NCI-H460 (cell line): ENCODE results near the gene PPP2R1B. TPM values are rescaled to one million over a fixed set of nuclear protein-coding genes. Genes with fewer than 3 reads are reported as not detected.
A peak's percentile ranks its signal among the peaks of the same experiment; 100 is the strongest.
"Not testable (repeated sequence)": the region's sequence is repeated elsewhere in the genome, so short reads cannot be mapped to it uniquely, and the experiment has no call there.

Source experiments
- DNase-seq: peaks from one replicate; pipeline ENCODE4 v3.0.0-alpha.2; 2016; ENCODE audit warnings: low read depth; ENCODE audit errors: extremely low read depth
- total RNA-seq: library from RNA; depleted of rRNA; stranded (reverse); fragments of >200 nt; shearing (Covaris generic); gene quantifications from 2 replicates; pipeline ENCODE4 v1.2.3, GENCODE V29; 2014

PPP2R1B gene
- total RNA-seq, 1 experiment from 2014 or later: 20.5 TPM

- no peak for DNase-seq
These were observed 36.9 kb downstream of the PPP2R1B start for GRCh38 chr11:111729071-111729830.

- no peak for DNase-seq
These were observed 38.8 kb downstream of the PPP2R1B start for GRCh38 chr11:111727431-111727830.

GRCh38 chr11:111726301-111726713 is 39.9 kb downstream of the PPP2R1B start:
- no peak for DNase-seq

- DNase-seq: no peak
These were observed 40.6 kb downstream of the PPP2R1B start for GRCh38 chr11:111725621-111726020.

DNA sequence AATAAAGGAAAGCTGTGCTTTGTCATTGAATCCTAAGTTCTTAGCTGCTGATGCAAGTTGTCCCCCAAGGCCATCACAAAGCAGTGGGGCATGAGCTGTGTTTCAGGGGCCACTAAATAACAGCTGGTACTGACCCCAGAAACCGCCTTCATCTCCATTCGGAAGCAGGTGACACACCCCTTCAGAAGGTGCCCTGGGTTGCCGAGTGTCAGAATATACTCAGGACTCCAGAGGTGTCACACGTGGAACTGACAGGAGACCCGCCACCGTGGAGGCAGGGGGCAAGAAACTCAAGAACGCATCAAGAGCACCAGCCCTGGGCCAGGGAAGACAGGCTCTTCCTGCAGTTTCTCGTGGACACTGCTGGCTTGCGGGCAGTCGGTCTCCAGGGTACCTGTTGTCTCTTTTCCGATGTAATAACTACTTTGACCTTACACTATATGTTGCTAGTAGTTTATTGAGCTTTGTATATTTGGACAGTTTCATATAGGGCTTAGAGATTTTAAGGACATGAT is 41.5 kb downstream of the PPP2R1B start:
- DNase-seq: no peak

DNA sequence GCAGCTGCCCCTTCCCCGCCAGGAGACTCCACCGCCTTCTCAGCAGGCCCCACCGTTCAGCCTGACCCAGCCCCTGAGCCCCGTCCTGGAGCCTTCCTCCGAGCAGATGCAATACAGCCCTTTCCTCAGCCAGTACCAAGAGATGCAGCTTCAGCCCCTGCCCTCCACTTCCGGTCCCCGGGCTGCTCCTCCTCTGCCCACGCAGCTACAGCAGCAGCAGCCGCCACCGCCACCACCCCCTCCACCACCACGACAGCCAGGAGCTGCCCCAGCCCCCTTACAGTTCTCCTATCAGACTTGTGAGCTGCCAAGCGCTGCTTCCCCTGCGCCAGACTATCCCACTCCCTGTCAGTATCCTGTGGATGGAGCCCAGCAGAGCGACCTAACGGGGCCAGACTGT is 42.6 kb downstream of the PPP2R1B start:
- no peak for DNase-seq

- DNase-seq: no peak
These were observed 43.7 kb downstream of the PPP2R1B start for GRCh38 chr11:111722501-111722900.

GRCh38 chr11:111720801-111721494 is 45.2 kb downstream of the PPP2R1B start:
- no peak for DNase-seq

- DNase-seq: no peak
These were observed 46.8 kb downstream of the PPP2R1B start for GRCh38 chr11:111719379-111719778.

DNA sequence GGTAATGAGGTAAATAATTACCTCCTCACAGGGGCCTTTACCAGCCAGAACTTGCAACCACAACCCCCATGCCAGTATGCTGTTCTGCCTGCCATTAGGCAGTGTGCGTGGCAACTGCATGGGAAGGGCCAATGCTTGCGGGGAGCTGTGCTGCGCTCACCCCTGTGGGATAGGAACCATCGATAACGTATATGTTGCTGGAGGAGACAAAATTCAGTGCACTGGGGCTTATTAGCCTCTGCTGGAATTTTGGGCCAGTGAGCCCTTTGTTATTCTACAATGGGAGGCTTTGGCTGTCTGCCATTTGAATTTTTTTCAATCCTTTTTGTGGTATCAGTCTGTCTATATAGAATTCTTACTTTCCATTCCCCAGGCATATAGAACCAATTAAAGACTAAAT is 47.3 kb downstream of the PPP2R1B start:
- DNase-seq: no peak

GRCh38 chr11:111718436-111718835 is 47.8 kb downstream of the PPP2R1B start:
- DNase-seq: peak; percentile 8

DNA sequence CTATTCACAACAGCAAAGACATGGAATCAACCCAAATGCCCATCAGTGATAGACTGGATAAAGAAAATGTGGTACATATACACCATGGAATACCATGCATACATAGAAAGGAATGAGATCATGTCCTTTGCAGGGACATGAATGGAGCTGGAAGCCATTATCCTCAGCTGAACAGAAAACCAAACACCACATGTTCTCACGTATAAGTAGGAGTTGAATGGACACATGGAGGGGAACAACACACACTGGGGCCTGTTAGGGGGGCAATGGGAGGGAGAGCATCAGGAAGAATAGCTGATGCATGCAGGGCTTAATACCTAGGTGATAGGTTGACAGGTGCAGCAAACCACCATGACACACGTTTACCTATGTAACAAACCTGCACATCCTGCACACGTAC is 48.5 kb downstream of the PPP2R1B start:
- DNase-seq: not testable (repeated sequence)

DNA sequence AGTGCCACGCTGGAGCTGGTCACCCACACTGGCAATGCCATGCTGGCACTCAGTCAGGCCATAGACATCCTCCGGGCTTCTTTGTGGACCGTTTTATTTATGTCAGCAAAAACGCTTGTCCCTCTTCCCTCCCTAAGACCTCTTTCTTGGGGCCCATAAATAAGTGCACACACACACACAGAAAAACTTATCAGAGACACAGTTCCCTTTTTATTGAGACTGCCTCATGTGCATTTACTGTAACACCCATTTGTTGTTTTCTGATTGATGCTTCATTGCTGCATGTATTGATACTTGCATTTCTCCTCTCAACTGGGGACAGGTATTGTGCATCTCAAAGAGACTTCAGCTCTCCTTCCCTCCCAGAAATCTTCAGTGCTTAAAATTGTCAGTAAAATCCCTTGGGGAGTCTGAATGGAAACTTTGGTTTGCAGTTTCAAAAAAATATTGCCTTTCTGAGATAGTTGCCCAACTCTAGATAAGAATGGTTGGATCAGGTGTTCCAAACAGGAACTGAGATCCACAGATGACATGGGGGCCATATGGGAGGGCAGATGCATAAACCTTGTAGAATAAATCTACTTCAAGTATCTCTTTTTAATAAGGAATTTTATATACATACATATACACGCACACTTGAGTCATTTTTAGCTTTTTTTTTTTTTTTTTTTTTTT is 50.9 kb downstream of the PPP2R1B start:
- DNase-seq: no peak

- DNase-seq: no peak
These were observed 51.7 kb downstream of the PPP2R1B start for GRCh38 chr11:111714522-111714921.

DNA sequence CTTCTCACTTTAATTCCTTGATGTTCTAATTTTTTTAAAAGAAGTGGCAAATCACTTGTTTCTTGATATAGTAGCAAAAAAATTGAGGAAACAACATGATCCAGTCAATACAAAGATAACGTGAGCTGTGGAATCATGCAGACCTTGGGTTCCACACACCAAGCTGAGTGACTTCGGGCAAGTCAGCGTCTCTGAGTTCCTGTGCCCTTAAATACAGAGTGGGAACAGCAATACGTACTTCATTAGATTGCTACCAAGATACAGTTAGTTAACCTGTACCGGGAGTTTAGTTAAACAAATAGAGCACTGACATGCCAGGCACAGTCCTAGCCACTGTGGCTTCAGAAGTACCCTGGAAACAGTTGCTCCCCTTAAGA is 58.5 kb downstream of the PPP2R1B start:
- DNase-seq: no peak

DNA sequence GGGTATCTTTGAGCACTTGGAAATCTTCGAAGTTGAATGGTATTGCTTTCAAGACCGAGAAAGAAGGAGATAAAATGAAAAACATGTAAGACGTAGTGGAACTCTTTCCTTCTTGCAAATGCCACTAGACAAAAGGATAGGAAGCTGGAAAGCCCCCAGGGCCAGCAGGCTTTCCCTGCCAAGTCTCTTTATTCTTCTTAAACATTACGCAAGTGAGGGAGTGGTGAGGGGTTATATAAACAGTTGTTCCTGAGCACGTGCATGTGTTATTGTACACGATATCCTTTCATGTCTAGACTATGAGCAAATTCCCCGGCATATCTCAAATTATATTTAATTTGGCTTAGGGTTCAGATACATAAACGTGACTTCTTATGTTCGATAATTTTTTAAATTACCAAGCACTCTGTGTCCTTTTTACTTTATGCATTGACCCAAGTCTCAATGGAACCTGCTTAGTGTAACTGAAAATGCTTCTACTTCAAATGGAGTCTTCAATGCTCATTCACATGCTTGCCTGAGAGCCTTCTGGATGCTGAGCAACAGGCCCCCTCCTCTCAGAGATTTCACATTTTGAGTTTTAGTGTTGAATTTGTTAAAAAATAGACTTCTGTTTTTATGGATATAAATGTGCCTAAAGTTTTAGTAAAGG is 59.0 kb downstream of the PPP2R1B start:
- DNase-seq: no peak

DNA sequence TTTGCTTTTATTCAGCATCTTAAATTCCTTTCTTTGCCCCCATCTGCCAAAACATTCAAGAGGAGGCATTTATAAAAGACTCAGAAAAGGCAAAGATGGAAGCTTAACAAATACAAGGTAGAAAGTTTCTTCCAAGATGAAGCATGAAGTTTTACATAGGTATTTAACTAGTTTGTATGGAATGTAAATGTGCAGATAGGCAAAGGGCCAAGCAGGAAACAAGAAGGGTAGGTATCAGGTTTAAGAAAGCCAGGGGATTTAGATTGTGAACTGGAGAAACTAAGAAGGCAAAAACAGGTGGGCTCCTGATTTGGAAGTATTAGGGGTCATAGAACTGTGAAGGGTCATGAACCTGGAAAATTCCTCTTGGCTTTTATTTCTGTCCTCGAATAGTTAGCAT is 62.6 kb downstream of the PPP2R1B start:
- no peak for DNase-seq

- no peak for DNase-seq
These were observed 63.6 kb downstream of the PPP2R1B start for GRCh38 chr11:111702623-111703022.

DNA sequence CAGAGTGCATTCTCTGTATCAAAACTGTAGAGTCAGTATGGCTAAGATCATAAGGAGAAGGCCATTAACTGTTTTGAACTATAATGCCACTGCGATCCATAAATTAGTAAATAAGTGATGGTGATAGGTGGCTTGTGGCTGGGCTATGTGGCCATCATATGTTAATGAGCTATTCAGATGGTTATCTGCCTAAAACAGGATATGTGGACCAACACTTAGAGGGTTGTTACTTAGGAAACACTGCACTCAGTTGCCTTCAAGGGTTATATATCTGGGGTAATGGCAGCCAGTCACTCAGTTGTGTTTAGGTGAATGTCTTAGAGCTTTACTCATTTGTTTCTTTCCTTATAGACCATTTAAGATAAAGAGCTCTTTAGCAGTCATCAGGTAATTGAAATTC is 66.0 kb downstream of the PPP2R1B start:
- DNase-seq: no peak

DNA sequence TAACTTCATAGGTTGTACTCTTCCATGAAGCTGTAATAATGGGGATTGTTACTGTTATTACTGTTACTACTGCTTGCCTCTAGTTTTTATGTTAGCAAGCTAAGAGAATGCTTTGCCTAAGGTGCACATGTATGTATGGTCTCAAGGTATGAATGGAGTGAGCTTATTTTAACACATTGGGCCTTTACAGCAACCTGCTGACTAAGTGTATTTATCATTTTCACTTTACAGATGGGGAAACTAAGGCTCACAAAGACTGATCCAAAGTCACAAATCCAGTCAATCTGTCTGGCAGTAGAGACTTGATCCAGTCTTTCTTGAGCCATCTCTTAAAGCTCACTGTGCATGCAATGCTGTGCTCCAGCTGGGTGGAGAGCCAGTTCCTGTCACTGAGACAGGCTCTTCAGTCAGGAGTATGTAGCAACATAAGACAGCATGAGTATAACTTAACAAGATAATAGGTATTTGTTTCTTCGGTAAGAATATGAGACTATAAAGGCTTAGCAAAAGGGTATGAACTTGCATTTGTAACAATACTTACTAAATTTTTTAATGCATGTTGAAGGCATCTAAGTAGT is 66.5 kb downstream of the PPP2R1B start:
- no peak for DNase-seq
